H9 (cell line): ENCODE measurements around the gene ZDHHC9. TPM values are rescaled to one million over a fixed set of nuclear protein-coding genes. Genes with fewer than 3 reads are reported as not detected.

ENCODE experiments used
- DNase-seq: peaks from one replicate; pipeline ENCODE4 v3.0.0-alpha.2; 2017
- H2AFZ ChIP-seq: one replicate; pipeline ENCODE4 v1.6.1; 2013; ENCODE audit warnings: mild to moderate bottlenecking, low read length, control low read depth, moderate library complexity
- H2AK5ac ChIP-seq: 2 replicates; pipeline ENCODE4 v1.6.1; 2013; ENCODE audit warnings: low read length, control low read depth, mixed read lengths; ENCODE audit not compliant: insufficient read length
- H2BK120ac ChIP-seq: one replicate; pipeline ENCODE4 v1.6.1; 2013; ENCODE audit warnings: low read depth, mild to moderate bottlenecking, low read length, control low read depth, inconsistent platforms; ENCODE audit not compliant: poor library complexity, severe bottlenecking
- H2BK12ac ChIP-seq: 2 replicates; pipeline ENCODE4 v1.6.1; 2013; ENCODE audit warnings: low read length, control low read depth, mixed read lengths, low read depth; ENCODE audit not compliant: insufficient read length
- H2BK15ac ChIP-seq: 2 replicates; pipeline ENCODE4 v1.6.1; 2013; ENCODE audit warnings: low read depth, low read length, control low read depth
- H2BK20ac ChIP-seq: one replicate; pipeline ENCODE4 v1.6.1; 2013; ENCODE audit warnings: low read depth, mild to moderate bottlenecking, low read length, control low read depth, inconsistent platforms; ENCODE audit not compliant: poor library complexity, severe bottlenecking
- H2BK5ac ChIP-seq: 2 replicates; pipeline ENCODE4 v1.6.1; 2013; ENCODE audit warnings: low read length, control low read depth, mixed read lengths; ENCODE audit not compliant: insufficient read length
- H3K14ac ChIP-seq: 2 replicates; pipeline ENCODE4 v1.6.1; 2013; ENCODE audit warnings: low read length, control low read depth; ENCODE audit not compliant: insufficient read depth
- H3K18ac ChIP-seq: 2 replicates; pipeline ENCODE4 v1.6.1; 2013; ENCODE audit warnings: low read depth, mild to moderate bottlenecking, mixed read lengths, low read length, control low read depth; ENCODE audit not compliant: insufficient read length
- H3K23ac ChIP-seq: 2 replicates; pipeline ENCODE4 v1.6.1; 2013; ENCODE audit warnings: low read length, control low read depth, mixed read lengths, low read depth; ENCODE audit not compliant: insufficient read length
- H3K23me2 ChIP-seq: 2 replicates; pipeline ENCODE4 v1.6.1; 2013; ENCODE audit warnings: low read depth, mild to moderate bottlenecking, mixed read lengths, low read length, control low read depth; ENCODE audit not compliant: insufficient read length, poor library complexity, severe bottlenecking
- H3K27ac ChIP-seq: 2 replicates; pipeline ENCODE4 v1.5.1; 2013; ENCODE audit warnings: low read length, control low read depth, mixed read lengths, low read depth; ENCODE audit not compliant: insufficient read length
- H3K27me3 ChIP-seq: 2 replicates; pipeline ENCODE4 v1.6.1; 2013; ENCODE audit warnings: low read length, control low read depth, inconsistent platforms; ENCODE audit not compliant: insufficient read depth
- H3K4ac ChIP-seq: 2 replicates; pipeline ENCODE4 v1.6.1; 2013; ENCODE audit warnings: low read depth, mild to moderate bottlenecking, control low read depth, inconsistent platforms, low read length, moderate library complexity
- H3K4me1 ChIP-seq: 2 replicates; pipeline ENCODE4 v1.6.1; 2013; ENCODE audit warnings: low read length, control low read depth, inconsistent platforms; ENCODE audit not compliant: insufficient read depth
- H3K4me2 ChIP-seq: 2 replicates; pipeline ENCODE4 v1.6.1; 2013; ENCODE audit warnings: low read length, control low read depth, mixed read lengths; ENCODE audit not compliant: insufficient read length, insufficient read depth
- H3K56ac ChIP-seq: 2 replicates; pipeline ENCODE4 v1.6.1; 2013; ENCODE audit warnings: low read depth, mild to moderate bottlenecking, mixed read lengths, low read length, control low read depth; ENCODE audit not compliant: insufficient read length
- H3K79me1 ChIP-seq: 2 replicates; pipeline ENCODE4 v1.6.1; 2013; ENCODE audit warnings: low read depth, mild to moderate bottlenecking, moderate library complexity, low read length, control low read depth, inconsistent platforms; ENCODE audit not compliant: insufficient read depth, poor library complexity, severe bottlenecking
- H3K79me2 ChIP-seq: 2 replicates; pipeline ENCODE4 v1.6.1; 2013; ENCODE audit warnings: low read length, control low read depth, inconsistent platforms; ENCODE audit not compliant: insufficient read depth
- H3K9ac ChIP-seq: 2 replicates; pipeline ENCODE4 v1.6.1; 2013; ENCODE audit warnings: low read length, control low read depth, mixed read lengths; ENCODE audit not compliant: insufficient read length; ENCODE audit errors: extremely low read depth
- H3K9me3 ChIP-seq: one replicate; pipeline ENCODE4 v1.6.1; 2013; ENCODE audit warnings: low read depth, low read length, inconsistent platforms; ENCODE audit not compliant: control insufficient read depth
- H3T11ph ChIP-seq: one replicate; pipeline ENCODE4 v1.6.1; 2013; ENCODE audit warnings: mild to moderate bottlenecking, low read length, control low read depth, inconsistent platforms
- H4K20me1 ChIP-seq: one replicate; pipeline ENCODE4 v1.6.1; 2013; ENCODE audit not compliant: control insufficient read depth, insufficient read length, insufficient read depth
- H4K5ac ChIP-seq: 2 replicates; pipeline ENCODE4 v1.6.1; 2013; ENCODE audit warnings: low read depth, mild to moderate bottlenecking, mixed read lengths, low read length, control low read depth; ENCODE audit not compliant: insufficient read length
- H4K8ac ChIP-seq: replicated peaks from 2 replicates; pipeline ENCODE4 v1.6.1; 2013; ENCODE audit warnings: low read length, control low read depth, mixed read lengths, low read depth; ENCODE audit not compliant: insufficient read length
- H4K91ac ChIP-seq: 2 replicates; pipeline ENCODE4 v1.6.1; 2013; ENCODE audit warnings: low read depth, mild to moderate bottlenecking, moderate library complexity, mixed read lengths, low read length, control low read depth; ENCODE audit not compliant: insufficient read length
- H3K27ac Mint-ChIP-seq, 3 experiments: 2 replicates in 2 of 3; 3 replicates in 1 of 3; pipeline ENCODE4 v1.8.0; 2020 to 2021; ENCODE audit warnings: mixed read lengths in 3 of 3, mild to moderate bottlenecking in 1 of 3, moderate library complexity in 1 of 3
- H3K27me3 Mint-ChIP-seq: 2 replicates; pipeline ENCODE4 v1.8.0; 2021; ENCODE audit warnings: low read depth, mild to moderate bottlenecking, moderate library complexity, mixed read lengths
- H3K36me3 Mint-ChIP-seq, 3 experiments: 2 replicates in 2 of 3; 3 replicates in 1 of 3; pipeline ENCODE4 v1.8.0; 2020 to 2021; ENCODE audit warnings: low read depth in 3 of 3, mixed read lengths in 3 of 3; ENCODE audit not compliant: insufficient read depth in 1 of 3
- H3K4me1 Mint-ChIP-seq, 2 experiments: 2 replicates each; pipeline ENCODE4 v1.8.0; 2020; ENCODE audit warnings: mixed read lengths in 2 of 2
- H3K4me3 Mint-ChIP-seq, 2 experiments: 2 replicates in 1 of 2; 3 replicates in 1 of 2; pipeline ENCODE4 v1.8.0; 2020 to 2021; ENCODE audit warnings: mild to moderate bottlenecking in 2 of 2, mixed read lengths in 2 of 2, moderate library complexity in 1 of 2
- H3K9me3 Mint-ChIP-seq, 2 experiments: 2 replicates in 1 of 2; 3 replicates in 1 of 2; pipeline ENCODE4 v1.8.0; 2020; ENCODE audit warnings: mild to moderate bottlenecking in 2 of 2, mixed read lengths in 2 of 2, moderate library complexity in 1 of 2
- CTCF ChIP-seq: fragments of 200-600 bp; sonication (generic); conservative IDR thresholded peaks from 3 replicates; pipeline ENCODE4 v1.8.0; 2021; ENCODE audit warnings: antibody characterized with exemption, mild to moderate bottlenecking
- WGBS: extraction: QIAGEN DNeasy Blood & Tissue Kit; methylation state at CpG from one replicate; pipeline ENCODE4 v1.1.7; 2013; ENCODE audit warnings: missing lambda C conversion rate, low lambda C conversion rate, mixed read lengths; ENCODE audit not compliant: insufficient read length; ENCODE audit errors: extremely low coverage; 5-methylcytosine and 5-hydroxymethylcytosine counted together
- total RNA-seq: library from RNA; stranded (reverse); gene quantifications from 2 replicates; pipeline ENCODE4 v1.2.1, GENCODE V29; 2021

Gene ZDHHC9
- total RNA-seq, 1 experiment from 2014 or later, result 21.0 TPM

GRCh38 chrX:129781134-129781672, 62.5 kb downstream of the ZDHHC9 start:
- no peaks in the 10 kb centered on the region for H4K20me1 ChIP-seq
- no peak overlapping the region for H3K23ac ChIP-seq
- TF ChIP-seq CTCF, result no peak

More at GRCh38 chrX:129781134-129781672, 62.5 kb downstream of the ZDHHC9 start:
- Histone ChIP-seq H3K79me2 (no peaks in the 10 kb centered on the region), H3K27ac (no peak overlapping the region), H2BK120ac (no peak overlapping the region), H2BK15ac (no peak overlapping the region), H3K27me3 (no peaks in the 10 kb centered on the region), H3K4ac (no peak overlapping the region), H3K56ac (no peak overlapping the region), H3K79me1 (no peaks in the 10 kb centered on the region), H4K91ac (no peak overlapping the region), H2BK12ac (no peak overlapping the region), H3K18ac (no peak overlapping the region), H4K8ac (no peak overlapping the region), H3K9ac (no peak overlapping the region), H2BK5ac (no peak overlapping the region), H3K23me2 (no peaks in the 10 kb centered on the region), H3K9me3 (no peaks in the 10 kb centered on the region), H3K14ac (no peak overlapping the region), H3K4me1 (no peaks in the 10 kb centered on the region; the same call in 1 of the 2 replicates), H2AFZ (no peak overlapping the region), H3K4me2 (no peak overlapping the region), H2AK5ac (no peak overlapping the region), H3T11ph (no peak overlapping the region), H4K5ac (no peak overlapping the region), H2BK20ac (no peak overlapping the region)
- Mint-ChIP-seq H3K9me3 (peaks cover 0 to 45% of the 10 kb centered on the region in 2 experiments; a peak in 2 of 5 replicates), H3K4me3 (no peak overlapping the region), H3K36me3 (no peaks in the 10 kb centered on the region; a peak in 1 of 7 replicates), H3K4me1 (peaks cover 2 to 4% of the 10 kb centered on the region in 2 experiments; a peak in 2 of 4 replicates), H3K27ac (no peak overlapping the region), H3K27me3 (peaks cover 14% of the 10 kb centered on the region)
- no CpG with 5 or more reads among the region's 8 CpGs for WGBS
- DNase-seq, result no peak
